ENCODE data around the gene FYB1. TPM values are rescaled to one million over a fixed set of nuclear protein-coding genes. Genes with fewer than 3 reads are reported as not detected.

FYB1 gene
- total RNA-seq, 4 donors from 2014 or later: 1.8 to 16.5 (median 4.8) TPM

- no peak overlapping the region for H3K27ac ChIP-seq
- H3K4me1 ChIP-seq: no peaks in the 10 kb centered on the region
- DNase-seq: no peak
- intact Hi-C loops (cut with DNase I; ENCODE audit: low total_unique reads): no loop called here
- TF ChIP-seq POLR2A (IDR thresholded peaks at IDR 0.05): no peak
- TF ChIP-seq CTCF (IDR thresholded peaks at IDR 0.05): no peak
- no peak overlapping the region for H3K4me3 ChIP-seq
- H3K27me3 ChIP-seq: no peaks in the 10 kb centered on the region
- no peaks in the 10 kb centered on the region for H3K9me3 ChIP-seq
- H3K36me3 ChIP-seq: no peaks in the 10 kb centered on the region
Observed at GRCh38 chr5:39228596-39228995, 9.2 kb upstream of the FYB1 start.

GRCh38 chr5:39226558-39226957 lies 7.2 kb upstream of the FYB1 start:
- intact Hi-C loops (cut with DNase I; ENCODE audit: low total_unique reads): no loop called here
- Histone ChIP-seq H3K4me1 (no peaks in the 10 kb centered on the region), H3K27ac (no peak overlapping the region), H3K27me3 (no peaks in the 10 kb centered on the region), H3K9me3 (no peaks in the 10 kb centered on the region), H3K36me3 (no peaks in the 10 kb centered on the region), H3K4me3 (no peak overlapping the region)
- no peak for TF ChIP-seq CTCF (IDR thresholded peaks at IDR 0.05)
- TF ChIP-seq POLR2A (IDR thresholded peaks at IDR 0.05): no peak
- DNase-seq: no peak

GRCh38 chr5:39226100-39226451 lies 6.7 kb upstream of the FYB1 start:
- H3K36me3 ChIP-seq: no peaks in the 10 kb centered on the region
- no peak overlapping the region for H3K27ac ChIP-seq
- DNase-seq: no peak
- no peak overlapping the region for H3K4me3 ChIP-seq
- H3K4me1 ChIP-seq: no peaks in the 10 kb centered on the region
- H3K9me3 ChIP-seq: no peaks in the 10 kb centered on the region
- H3K27me3 ChIP-seq: no peaks in the 10 kb centered on the region
- intact Hi-C loops (cut with DNase I; ENCODE audit: low total_unique reads): no loop called here
- no peak for TF ChIP-seq POLR2A (IDR thresholded peaks at IDR 0.05)

- H3K4me3 ChIP-seq: no peak overlapping the region
- H3K36me3 ChIP-seq: no peaks in the 10 kb centered on the region
- no peaks in the 10 kb centered on the region for H3K27me3 ChIP-seq
- H3K27ac ChIP-seq: no peak overlapping the region
- no peaks in the 10 kb centered on the region for H3K9me3 ChIP-seq
- no peak for TF ChIP-seq CTCF (IDR thresholded peaks at IDR 0.05)
- no peak for TF ChIP-seq POLR2A (IDR thresholded peaks at IDR 0.05)
- H3K4me1 ChIP-seq: no peaks in the 10 kb centered on the region
- DNase-seq: no peak
- intact Hi-C loops (cut with DNase I; ENCODE audit: low total_unique reads): no loop called here
Observed at GRCh38 chr5:39225405-39226099, 6.2 kb upstream of the FYB1 start.

GRCh38 chr5:39224196-39224761 lies 4.9 kb upstream of the FYB1 start:
- Histone ChIP-seq H3K27ac (no peak overlapping the region), H3K4me3 (no peak overlapping the region), H3K9me3 (no peaks in the 10 kb centered on the region), H3K4me1 (no peaks in the 10 kb centered on the region), H3K36me3 (no peaks in the 10 kb centered on the region), H3K27me3 (no peaks in the 10 kb centered on the region)
- TF ChIP-seq CTCF (IDR thresholded peaks at IDR 0.05) (no peak), POLR2A (IDR thresholded peaks at IDR 0.05) (no peak)
- intact Hi-C loops (cut with DNase I; ENCODE audit: low total_unique reads): no loop called here
- DNase-seq: no peak
